ENCODE data around the gene DIO3.

DNA sequence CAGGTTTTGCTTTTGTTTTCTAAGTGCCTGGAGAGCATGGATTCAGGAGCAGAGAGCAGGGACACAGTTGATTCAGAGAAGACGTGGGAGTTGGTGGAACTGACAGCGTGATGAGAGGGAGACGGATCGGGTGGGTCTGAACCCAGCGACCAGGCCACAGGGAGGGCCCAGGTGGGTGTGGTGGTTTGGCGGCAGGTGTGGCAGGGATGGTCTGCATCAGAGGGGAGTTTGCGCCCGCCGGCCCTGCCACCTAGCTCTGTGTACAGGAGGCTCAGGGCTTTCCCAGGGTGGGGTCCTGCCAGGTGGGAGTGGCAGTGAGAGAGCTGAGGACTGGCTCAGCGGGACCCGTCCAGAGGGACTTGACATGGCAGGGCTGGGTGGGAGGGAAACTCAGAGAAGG is 33.3 kb upstream of the DIO3 start:
- TF ChIP-seq REST (IDR thresholded peaks at IDR 0.05; ENCODE audit: insufficient read depth in 1 of 2, low read depth in 2 of 2, low read length in 1 of 2), result no peak
- TF ChIP-seq, protein P1, sequence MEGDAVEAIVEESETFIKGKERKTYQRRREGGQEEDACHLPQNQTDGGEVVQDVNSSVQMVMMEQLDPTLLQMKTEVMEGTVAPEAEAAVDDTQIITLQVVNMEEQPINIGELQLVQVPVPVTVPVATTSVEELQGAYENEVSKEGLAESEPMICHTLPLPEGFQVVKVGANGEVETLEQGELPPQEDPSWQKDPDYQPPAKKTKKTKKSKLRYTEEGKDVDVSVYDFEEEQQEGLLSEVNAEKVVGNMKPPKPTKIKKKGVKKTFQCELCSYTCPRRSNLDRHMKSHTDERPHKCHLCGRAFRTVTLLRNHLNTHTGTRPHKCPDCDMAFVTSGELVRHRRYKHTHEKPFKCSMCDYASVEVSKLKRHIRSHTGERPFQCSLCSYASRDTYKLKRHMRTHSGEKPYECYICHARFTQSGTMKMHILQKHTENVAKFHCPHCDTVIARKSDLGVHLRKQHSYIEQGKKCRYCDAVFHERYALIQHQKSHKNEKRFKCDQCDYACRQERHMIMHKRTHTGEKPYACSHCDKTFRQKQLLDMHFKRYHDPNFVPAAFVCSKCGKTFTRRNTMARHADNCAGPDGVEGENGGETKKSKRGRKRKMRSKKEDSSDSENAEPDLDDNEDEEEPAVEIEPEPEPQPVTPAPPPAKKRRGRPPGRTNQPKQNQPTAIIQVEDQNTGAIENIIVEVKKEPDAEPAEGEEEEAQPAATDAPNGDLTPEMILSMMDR (IDR thresholded peaks at IDR 0.05), result no peak
- no peak for TF ChIP-seq POLR2AphosphoS5 (IDR thresholded peaks at IDR 0.05; ENCODE audit: low read depth, low read length)
- TF ChIP-seq SIN3A (IDR thresholded peaks at IDR 0.05; ENCODE audit: borderline replicate concordance, insufficient read depth, low read depth, low read length), result no peak
